HCT116 (cell line): Measurements from ENCODE around the gene SAPCD2. TPM values are rescaled to one million over a fixed set of nuclear protein-coding genes. Genes with fewer than 3 reads are reported as not detected.

ENCODE experiments used
- ATAC-seq: fragments of 200-7000 bp; cut with Tn5 transposase; 2 replicates; pipeline ENCODE4 v1.9.1; 2020; ENCODE audit warnings: mild to moderate bottlenecking, moderate library complexity
- BruUV-seq: library from RNA; stranded (reverse); fragments of 400-500 nt; replicated peaks from 2 replicates; lab custom pipeline; 2021; lab: Mats Ljungman, UMichigan
- CTCF ChIA-PET: fragments of 300-600 bp; sonication (Branson Sonifier 250); formaldehyde crosslinking; loops from one replicate; lab custom pipeline; 2021; ENCODE audit warnings: antibody characterized with exemption; lab: Charles Lee
- POLR2A ChIA-PET: fragments of 300-600, 350-600 bp; sonication (Branson Sonifier 250); formaldehyde crosslinking; loops from one replicate; lab custom pipeline; 2021; ENCODE audit warnings: antibody characterized with exemption; lab: Charles Lee
- RAD21 ChIA-PET, 2 experiments: fragments of 300-600 bp; sonication (Branson Sonifier 250); formaldehyde crosslinking; loops; one replicate each; lab custom pipeline; 2023; ENCODE audit warnings: low total read pairs in 2 of 2; ENCODE audit not compliant: uncharacterized antibody in 2 of 2, unreplicated experiment in 2 of 2, low non-redundant PET in 1 of 2; lab: Charles Lee
- DNase-seq: peaks from one replicate; pipeline ENCODE4 v3.0.0-alpha.2; 2010; ENCODE audit warnings: low read depth, low spot score
- H2AFZ ChIP-seq: fragments of 200-600 bp; shearing (Covaris generic), sonication (generic); 2 replicates; pipeline ENCODE4 v1.6.1; 2017; ENCODE audit warnings: low read depth, mixed run types, mixed read lengths, antibody characterized with exemption, low read length; ENCODE audit not compliant: poor library complexity, severe bottlenecking
- H3K27ac ChIP-seq: 2 replicates; pipeline ENCODE4 v1.5.1; 2012; ENCODE audit warnings: low read depth, low read length
- H3K27me3 ChIP-seq: fragments of 200-600 bp; sonication (generic); 2 replicates; pipeline ENCODE4 v1.6.1; 2016; ENCODE audit warnings: mixed run types, low read length, mixed read lengths; ENCODE audit not compliant: insufficient read depth
- H3K36me3 ChIP-seq, 2 experiments: fragments of 200-500 bp in 1 of 2; fragments of 200-600 bp in 1 of 2; sonication (Bioruptor generic) in 1 of 2; sonication (generic) in 1 of 2; 2 replicates each; pipeline versions ENCODE4 v1.5.1 to v1.6.1; 2014 to 2016; ENCODE audit warnings: low read length in 2 of 2, inconsistent platforms in 1 of 2, mixed read lengths in 1 of 2, mixed run types in 1 of 2; ENCODE audit not compliant: insufficient read depth in 2 of 2, control insufficient read depth in 1 of 2
- H3K4me1 ChIP-seq, 2 experiments: fragments of 200-600 bp in 1 of 2; sonication (generic) in 1 of 2; 2 replicates each; pipeline versions ENCODE4 v1.5.1 to v1.6.1; 2012 to 2017; ENCODE audit warnings: low read length in 2 of 2, inconsistent platforms in 1 of 2, mild to moderate bottlenecking in 1 of 2, mixed read lengths in 1 of 2, mixed run types in 1 of 2, moderate library complexity in 1 of 2; ENCODE audit not compliant: insufficient read depth in 2 of 2, control insufficient read depth in 1 of 2
- H3K4me2 ChIP-seq: fragments of 200-600 bp; sonication (generic); 2 replicates; pipeline ENCODE4 v1.6.1; 2017; ENCODE audit warnings: mixed run types, low read length, mixed read lengths
- H3K4me3 ChIP-seq, 2 experiments: fragments of 200-600 bp in 1 of 2; sonication (generic) in 1 of 2; replicated peaks in 1 of 2; 2 replicates each; pipeline ENCODE4 v1.5.1; 2011 to 2016; ENCODE audit warnings: low read length in 2 of 2, control low read depth in 1 of 2, low read depth in 1 of 2, mild to moderate bottlenecking in 1 of 2, mixed read lengths in 1 of 2, mixed run types in 1 of 2
- H3K79me2 ChIP-seq: fragments of 200-600 bp; sonication (generic); 2 replicates; pipeline ENCODE4 v1.6.1; 2017; ENCODE audit warnings: mild to moderate bottlenecking, mixed run types, low read length, moderate library complexity, mixed read lengths; ENCODE audit not compliant: insufficient read depth
- H3K9ac ChIP-seq: fragments of 200-600 bp; sonication (generic); 2 replicates; pipeline ENCODE4 v1.6.1; 2016; ENCODE audit warnings: low read length, mixed read lengths
- H3K9me2 ChIP-seq: fragments of 200-600 bp; sonication (generic), shearing (Covaris generic); 2 replicates; pipeline ENCODE4 v1.6.1; 2017; ENCODE audit warnings: mixed run types, mild to moderate bottlenecking, moderate library complexity; ENCODE audit not compliant: insufficient read depth
- H3K9me3 ChIP-seq, 2 experiments: fragments of 200-500 bp in 1 of 2; fragments of 200-600 bp in 1 of 2; sonication (Bioruptor generic) in 1 of 2; sonication (generic) in 1 of 2; 2 replicates each; pipeline ENCODE4 v1.6.1; 2014 to 2017; ENCODE audit warnings: low read length in 2 of 2, mixed read lengths in 2 of 2, inconsistent platforms in 1 of 2, low read depth in 1 of 2, mild to moderate bottlenecking in 1 of 2, mixed run types in 1 of 2, moderate library complexity in 1 of 2; ENCODE audit not compliant: control insufficient read depth in 1 of 2, insufficient read depth in 1 of 2
- H4K20me1 ChIP-seq: fragments of 200-600 bp; sonication (generic), shearing (Covaris generic); 2 replicates; pipeline ENCODE4 v1.6.1; 2017; ENCODE audit warnings: mixed run types, mild to moderate bottlenecking, moderate library complexity; ENCODE audit not compliant: insufficient read depth
- CBX3 ChIP-seq: IDR thresholded peaks from 2 replicates; pipeline ENCODE4 v1.6.1; 2012; ENCODE audit warnings: low read depth
- CEBPB ChIP-seq: IDR thresholded peaks from 2 replicates; pipeline ENCODE4 v1.6.1; 2012; ENCODE audit warnings: low read depth
- EZH2 ChIP-seq: fragments of 200-600 bp; sonication (generic); IDR thresholded peaks from 2 replicates; pipeline ENCODE4 v1.6.1; 2017; ENCODE audit warnings: antibody characterized with exemption, mixed run types
- EZH2phosphoT487 ChIP-seq: fragments of 200-600 bp; IDR thresholded peaks from 2 replicates; pipeline ENCODE4 v1.6.1; 2018; ENCODE audit warnings: antibody characterized with exemption, borderline replicate concordance
- SIN3A ChIP-seq: IDR thresholded peaks from 2 replicates; pipeline ENCODE4 v1.6.1; 2012; ENCODE audit warnings: low read depth
- SRF ChIP-seq: IDR thresholded peaks from 2 replicates; pipeline ENCODE4 v1.6.1; 2012; ENCODE audit warnings: low read depth
- TCF7L2 ChIP-seq: IDR thresholded peaks from 2 replicates; pipeline ENCODE4 v1.7.0; 2011; ENCODE audit warnings: borderline replicate concordance, inconsistent platforms; ENCODE audit not compliant: insufficient read depth, insufficient read length; ENCODE audit errors: extremely low read depth
- YY1 ChIP-seq: IDR thresholded peaks from 2 replicates; pipeline ENCODE4 v1.6.1; 2011; ENCODE audit warnings: low read length, low read depth, moderate library complexity, mild to moderate bottlenecking; ENCODE audit not compliant: insufficient replicate concordance; ENCODE audit errors: extremely low read depth
- ZNF274 ChIP-seq: fragments of 200-500 bp; sonication (Bioruptor generic); IDR thresholded peaks from 2 replicates; pipeline ENCODE4 v1.6.1; 2014; ENCODE audit warnings: mild to moderate bottlenecking, low read depth, low read length, inconsistent platforms
- intact Hi-C: fragments of 100-400 bp; cut with micrococcal nuclease; formaldehyde crosslinking; loops from 2 replicates; pipeline ENCODE4 v1.10.0; 2022
- total RNA-seq: library from RNA; stranded (reverse); gene quantifications from one replicate; pipeline ENCODE4 v1.2.1, GENCODE V29; 2021; ENCODE audit not compliant: unreplicated experiment
- TF ChIP-seq, protein P1 (sequence below): IDR thresholded peaks from 2 replicates; pipeline ENCODE4 v1.6.1; 2011; ENCODE audit warnings: mild to moderate bottlenecking, low read length, moderate library complexity; ENCODE audit not compliant: insufficient replicate concordance; ENCODE audit errors: extremely low read depth

The SAPCD2 gene
- total RNA-seq, 1 experiment from 2014 or later: 71.7 TPM

- no peak overlapping the region for H2AFZ ChIP-seq
- H3K4me3 ChIP-seq: peak overlapping the region; percentile 63 to 87
- no peaks in the 10 kb centered on the region for H3K36me3 ChIP-seq
- H3K4me1 ChIP-seq: peaks cover 37 to 57% of the 10 kb centered on the region in 2 experiments
- H3K9ac ChIP-seq: peak overlapping the region; percentile 93; the same call in 1 of the 2 replicates
- peaks cover 31% of the 10 kb centered on the region for H3K79me2 ChIP-seq
- no peaks in the 10 kb centered on the region for H3K9me3 ChIP-seq
- BruUV-seq: no TSS peak
- H3K9me2 ChIP-seq: no peaks in the 10 kb centered on the region
- TF ChIP-seq TCF7L2 (no peak), EZH2phosphoT487 (no peak), SIN3A (no peak)
- TF ChIP-seq, all 23 proteins: peak for 0
- ChIA-PET CTCF (interaction anchor here (0.7 to 1.7 kb wide), 2 partner anchors 20 to 268 kb away, joined by 3 to 5 read pairs; partner anchors contain the start of genes LCN8 and NPDC1), RAD21 (no interaction called here), POLR2A (no interaction called here)
- Histone ChIP-seq H4K20me1 (no peaks in the 10 kb centered on the region), H3K27ac (peak overlapping the region; percentile 85), H3K4me2 (peak overlapping the region; percentile 100), H3K27me3 (no peaks in the 10 kb centered on the region)
- intact Hi-C loops: loop anchor here (5.0 kb wide), 1 partner anchor 179 kb away; the partner anchor contains the start of gene PHPT1
- ATAC-seq: no peak
- DNase-seq: no peak
Observed at GRCh38 chr9:137026384-137026783, 44.0 kb downstream of the SAPCD2 start.

DNA sequence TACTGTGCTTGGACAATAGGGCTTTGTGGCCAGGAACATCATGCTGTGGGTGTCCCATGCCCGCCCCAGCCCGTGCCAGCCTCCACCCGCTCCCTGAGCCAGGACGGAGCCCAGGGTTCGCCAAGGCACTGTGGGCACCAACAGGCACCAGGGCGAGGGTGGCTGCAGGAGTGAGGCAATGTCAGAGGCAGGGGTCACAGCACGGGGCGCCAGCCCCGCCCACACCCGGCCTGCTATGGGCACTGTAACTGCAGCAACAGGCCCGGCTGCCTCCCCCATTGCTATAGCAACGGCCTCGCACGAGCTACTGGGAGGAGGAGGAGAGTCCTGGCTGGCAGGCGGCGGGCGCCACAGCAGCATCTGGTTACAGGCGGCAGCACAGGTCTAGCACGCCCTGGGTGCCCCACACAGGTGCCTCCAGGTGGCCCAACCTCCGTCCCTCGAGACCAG, 44.8 kb downstream of the SAPCD2 start:
- intact Hi-C loops: loop anchor here (5.0 kb wide), 1 partner anchor 178 kb away; the partner anchor contains the start of gene PHPT1
- H3K9me3 ChIP-seq: no peaks in the 10 kb centered on the region
- H3K4me1 ChIP-seq: peaks cover 37 to 57% of the 10 kb centered on the region in 2 experiments
- peaks cover 31% of the 10 kb centered on the region for H3K79me2 ChIP-seq
- ChIA-PET POLR2A (no interaction called here), CTCF (interaction anchor here (1.7 kb wide), 1 partner anchor 21 kb away, joined by 5 read pairs; the partner anchor contains the start of gene NPDC1), RAD21 (no interaction called here)
- no peak overlapping the region for H3K4me3 ChIP-seq
- DNase-seq (no peak), ATAC-seq (no peak)
- no peaks in the 10 kb centered on the region for H3K9me2 ChIP-seq
- no TSS peak for BruUV-seq
- H3K36me3 ChIP-seq: peaks cover 0 to 3% of the 10 kb centered on the region in 2 experiments; a peak in 1 of 4 replicates
- H3K4me2 ChIP-seq: 0 out of 2 replicates have a peak overlapping the region, but pooled peaks have one; percentile 100
- peak overlapping the region; percentile 85; the same call in 1 of the 2 replicates for H3K27ac ChIP-seq
- H2AFZ ChIP-seq: no peak overlapping the region
- no peak overlapping the region for H3K9ac ChIP-seq
- TF ChIP-seq ZNF274 (no peak), SRF (no peak), EZH2phosphoT487 (no peak), TCF7L2 (no peak), CBX3 (no peak), CEBPB (no peak), EZH2 (no peak), YY1 (no peak)
- TF ChIP-seq, protein P1, sequence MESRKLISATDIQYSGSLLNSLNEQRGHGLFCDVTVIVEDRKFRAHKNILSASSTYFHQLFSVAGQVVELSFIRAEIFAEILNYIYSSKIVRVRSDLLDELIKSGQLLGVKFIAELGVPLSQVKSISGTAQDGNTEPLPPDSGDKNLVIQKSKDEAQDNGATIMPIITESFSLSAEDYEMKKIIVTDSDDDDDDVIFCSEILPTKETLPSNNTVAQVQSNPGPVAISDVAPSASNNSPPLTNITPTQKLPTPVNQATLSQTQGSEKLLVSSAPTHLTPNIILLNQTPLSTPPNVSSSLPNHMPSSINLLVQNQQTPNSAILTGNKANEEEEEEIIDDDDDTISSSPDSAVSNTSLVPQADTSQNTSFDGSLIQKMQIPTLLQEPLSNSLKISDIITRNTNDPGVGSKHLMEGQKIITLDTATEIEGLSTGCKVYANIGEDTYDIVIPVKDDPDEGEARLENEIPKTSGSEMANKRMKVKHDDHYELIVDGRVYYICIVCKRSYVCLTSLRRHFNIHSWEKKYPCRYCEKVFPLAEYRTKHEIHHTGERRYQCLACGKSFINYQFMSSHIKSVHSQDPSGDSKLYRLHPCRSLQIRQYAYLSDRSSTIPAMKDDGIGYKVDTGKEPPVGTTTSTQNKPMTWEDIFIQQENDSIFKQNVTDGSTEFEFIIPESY: no peak
- no peaks in the 10 kb centered on the region for H4K20me1 ChIP-seq
- no peaks in the 10 kb centered on the region for H3K27me3 ChIP-seq
